ENCODE data around the gene SRRM2. TPM values are rescaled to one million over a fixed set of nuclear protein-coding genes. Genes with fewer than 3 reads are reported as not detected.

Gene SRRM2
- total RNA-seq, 1 donor from 2014 or later: 251 TPM

DNA sequence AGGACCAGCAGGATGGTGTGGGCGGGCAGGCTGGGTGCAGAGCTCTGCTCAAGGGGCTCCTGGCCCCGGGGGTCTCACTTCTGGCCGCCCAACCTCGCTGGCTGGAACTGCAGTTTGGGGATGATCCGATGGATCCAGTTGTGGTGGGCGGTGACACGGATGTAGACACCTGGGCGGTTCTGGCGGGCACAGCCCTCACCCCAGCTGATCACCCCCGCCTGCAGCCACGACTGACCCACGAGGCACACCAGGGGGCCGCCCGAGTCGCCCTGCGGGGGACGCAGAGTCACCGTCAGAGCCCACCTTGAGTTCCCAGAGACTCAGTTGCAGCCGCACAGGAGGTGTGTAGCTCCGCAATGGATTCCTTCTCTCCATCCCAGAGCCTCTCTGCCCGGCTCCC, 39.9 kb upstream of the SRRM2 start:
- peaks cover 17% of the 10 kb centered on the region for H3K36me3 ChIP-seq
- H3K27me3 ChIP-seq (ENCODE audit: low read depth): no peaks in the 10 kb centered on the region
- no peak overlapping the region for H3K4me3 ChIP-seq
- intact Hi-C loops (cut with micrococcal nuclease): no loop called here
- H3K4me1 ChIP-seq: peaks cover 9% of the 10 kb centered on the region
- DNase-seq: no peak
- TF ChIP-seq, protein P1, sequence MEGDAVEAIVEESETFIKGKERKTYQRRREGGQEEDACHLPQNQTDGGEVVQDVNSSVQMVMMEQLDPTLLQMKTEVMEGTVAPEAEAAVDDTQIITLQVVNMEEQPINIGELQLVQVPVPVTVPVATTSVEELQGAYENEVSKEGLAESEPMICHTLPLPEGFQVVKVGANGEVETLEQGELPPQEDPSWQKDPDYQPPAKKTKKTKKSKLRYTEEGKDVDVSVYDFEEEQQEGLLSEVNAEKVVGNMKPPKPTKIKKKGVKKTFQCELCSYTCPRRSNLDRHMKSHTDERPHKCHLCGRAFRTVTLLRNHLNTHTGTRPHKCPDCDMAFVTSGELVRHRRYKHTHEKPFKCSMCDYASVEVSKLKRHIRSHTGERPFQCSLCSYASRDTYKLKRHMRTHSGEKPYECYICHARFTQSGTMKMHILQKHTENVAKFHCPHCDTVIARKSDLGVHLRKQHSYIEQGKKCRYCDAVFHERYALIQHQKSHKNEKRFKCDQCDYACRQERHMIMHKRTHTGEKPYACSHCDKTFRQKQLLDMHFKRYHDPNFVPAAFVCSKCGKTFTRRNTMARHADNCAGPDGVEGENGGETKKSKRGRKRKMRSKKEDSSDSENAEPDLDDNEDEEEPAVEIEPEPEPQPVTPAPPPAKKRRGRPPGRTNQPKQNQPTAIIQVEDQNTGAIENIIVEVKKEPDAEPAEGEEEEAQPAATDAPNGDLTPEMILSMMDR (IDR thresholded peaks at IDR 0.05; ENCODE audit: borderline replicate concordance): no peak
- H3K27ac ChIP-seq (replicated peaks): no peak overlapping the region
- no peaks in the 10 kb centered on the region for H3K9me3 ChIP-seq (replicated peaks)

- intact Hi-C loops (cut with micrococcal nuclease): no loop called here
- H3K9me3 ChIP-seq (replicated peaks): no peaks in the 10 kb centered on the region
Measured at GRCh38 chr16:2713523-2713922, 38.9 kb upstream of the SRRM2 start.

DNA sequence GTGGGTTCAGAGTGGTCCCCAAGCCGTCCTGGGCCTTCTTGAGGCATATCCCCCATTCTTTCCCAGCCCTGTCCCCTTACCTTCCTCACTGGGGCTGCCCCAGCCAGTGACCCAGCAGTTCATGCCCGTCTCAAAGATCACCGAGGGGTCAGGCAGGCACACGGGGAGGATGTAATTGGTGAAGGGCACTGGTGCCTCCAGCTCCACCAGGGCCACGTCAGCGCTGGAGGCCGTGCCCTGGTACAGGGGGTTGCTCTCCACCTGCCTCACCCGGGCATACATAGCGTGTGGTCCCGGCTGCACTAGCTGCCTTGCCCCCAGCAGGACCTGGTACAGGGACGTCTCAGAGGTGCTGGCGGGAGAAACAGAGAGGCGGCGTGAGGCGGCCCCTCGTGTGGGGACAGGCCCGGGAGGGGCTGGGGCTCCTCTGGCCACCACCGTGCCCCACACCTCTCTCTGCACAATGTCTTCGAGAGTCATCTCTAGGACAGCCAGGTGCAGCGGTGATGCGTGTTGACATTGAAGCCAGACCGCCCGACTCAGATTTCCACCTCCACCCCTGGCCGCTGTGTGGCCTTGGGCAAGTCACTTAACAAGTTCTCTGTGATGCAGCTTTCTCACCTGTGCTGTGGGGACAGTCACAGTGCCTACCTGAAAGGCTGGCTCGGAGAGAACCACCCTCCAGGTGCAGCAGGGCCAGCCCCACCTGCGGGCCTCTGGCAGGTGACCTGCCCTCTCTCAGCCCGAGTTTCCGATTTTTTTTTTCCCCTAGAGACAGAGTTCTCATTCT, 38.3 kb upstream of the SRRM2 start:
- Histone ChIP-seq H3K27me3 (ENCODE audit: low read depth) (no peaks in the 10 kb centered on the region), H3K9me3 (replicated peaks) (no peaks in the 10 kb centered on the region), H3K4me3 (no peak overlapping the region), H3K27ac (replicated peaks) (no peak overlapping the region), H3K36me3 (peaks cover 1% of the 10 kb centered on the region), H3K4me1 (peaks cover 14% of the 10 kb centered on the region)
- DNase-seq: no peak
- intact Hi-C loops (cut with micrococcal nuclease): no loop called here
- TF ChIP-seq, protein P1 (IDR thresholded peaks at IDR 0.05; ENCODE audit: borderline replicate concordance): no peak

More at GRCh38 chr16:2713523-2713922, 38.9 kb upstream of the SRRM2 start:
- no peak for DNase-seq
- TF ChIP-seq, protein P1 (IDR thresholded peaks at IDR 0.05; ENCODE audit: borderline replicate concordance): no peak
- H3K4me3 ChIP-seq: no peak overlapping the region
- H3K27me3 ChIP-seq (ENCODE audit: low read depth): no peaks in the 10 kb centered on the region
- H3K27ac ChIP-seq (replicated peaks): no peak overlapping the region
- H3K36me3 ChIP-seq: peaks cover 8% of the 10 kb centered on the region
- H3K4me1 ChIP-seq: peaks cover 9% of the 10 kb centered on the region

GRCh38 chr16:2715064-2715463, 37.4 kb upstream of the SRRM2 start:
- H3K27me3 ChIP-seq (ENCODE audit: low read depth): no peaks in the 10 kb centered on the region
- no peaks in the 10 kb centered on the region for H3K36me3 ChIP-seq
- TF ChIP-seq, protein P1 (IDR thresholded peaks at IDR 0.05; ENCODE audit: borderline replicate concordance): no peak
- peaks cover 23% of the 10 kb centered on the region for H3K4me1 ChIP-seq
- peak overlapping the region; percentile 4 for H3K4me3 ChIP-seq
- intact Hi-C loops (cut with micrococcal nuclease): no loop called here
- H3K9me3 ChIP-seq (replicated peaks): no peaks in the 10 kb centered on the region
- H3K27ac ChIP-seq (replicated peaks): no peak overlapping the region
- DNase-seq: no peak

- peaks cover 27% of the 10 kb centered on the region for H3K4me1 ChIP-seq
- DNase-seq: peak; percentile 68
- no peaks in the 10 kb centered on the region for H3K27me3 ChIP-seq (ENCODE audit: low read depth)
- intact Hi-C loops (cut with micrococcal nuclease): no loop called here
- TF ChIP-seq, protein P1 (IDR thresholded peaks at IDR 0.05; ENCODE audit: borderline replicate concordance): no peak
- H3K4me3 ChIP-seq: peak overlapping the region; percentile 4
- H3K9me3 ChIP-seq (replicated peaks): no peaks in the 10 kb centered on the region
- no peak overlapping the region for H3K27ac ChIP-seq (replicated peaks)
- H3K36me3 ChIP-seq: no peaks in the 10 kb centered on the region
Measured at GRCh38 chr16:2715519-2715918, 36.9 kb upstream of the SRRM2 start.
